ENCODE measurements around the gene HSF2.

Gene HSF2

GRCh38 chr6:122408240-122408639, 8.8 kb downstream of the HSF2 start:
- no peak for TF ChIP-seq CTCF (IDR thresholded peaks at IDR 0.05; ENCODE audit: poor library complexity, severe bottlenecking)
- Histone ChIP-seq H3K27ac (ENCODE audit: poor library complexity, severe bottlenecking) (no peak overlapping the region), H3K36me3 (ENCODE audit: low read depth) (peaks cover 14% of the 10 kb centered on the region), H3K9me3 (ENCODE audit: severe bottlenecking) (no peaks in the 10 kb centered on the region), H3K27me3 (ENCODE audit: insufficient read depth, poor library complexity, severe bottlenecking) (no peaks in the 10 kb centered on the region), H3K4me1 (ENCODE audit: insufficient read depth, poor library complexity, severe bottlenecking) (peaks cover 9% of the 10 kb centered on the region), H3K4me3 (ENCODE audit: severe bottlenecking) (no peak overlapping the region)
- DNase-seq (ENCODE audit: low spot score) (no peak), ATAC-seq (ENCODE audit: low read depth) (no peak)

DNA sequence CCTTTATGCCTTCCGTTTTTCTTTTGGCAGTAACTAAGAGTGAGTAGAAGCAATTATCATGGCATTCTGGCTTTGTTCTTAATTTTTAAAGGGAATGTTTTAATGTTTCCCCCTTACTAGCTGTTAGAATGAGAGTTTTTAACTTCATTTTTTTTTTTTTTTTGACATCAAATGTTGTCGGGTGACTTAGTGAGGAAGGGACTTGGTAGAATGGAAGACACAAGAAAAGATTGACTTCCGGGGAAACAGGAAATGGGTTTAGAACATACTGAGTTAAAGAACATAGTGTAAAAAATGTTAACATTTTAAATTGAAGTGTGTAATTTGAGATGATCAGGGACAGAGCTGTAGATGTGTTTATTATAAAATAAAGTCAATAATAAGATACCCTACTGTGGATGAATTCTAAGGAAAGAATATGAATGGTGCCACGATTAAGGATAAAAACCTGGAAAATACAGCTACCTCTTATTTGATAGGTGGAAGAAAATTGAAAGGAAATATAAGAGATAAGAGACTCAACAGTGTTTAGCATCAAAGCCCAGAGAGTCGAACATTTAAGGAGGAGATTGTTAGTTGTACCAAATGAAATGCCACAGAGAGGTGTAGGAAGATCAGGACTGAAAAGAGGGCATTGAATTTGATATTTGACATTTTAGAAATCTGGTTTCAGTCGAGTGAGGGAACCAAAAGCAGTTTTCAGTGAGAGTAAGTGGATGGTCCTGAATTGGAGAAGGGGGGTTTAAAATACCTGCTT, 9.4 kb downstream of the HSF2 start:
- no peak for DNase-seq (ENCODE audit: low spot score)
- no peaks in the 10 kb centered on the region for H3K9me3 ChIP-seq (ENCODE audit: severe bottlenecking)
- no peak overlapping the region for H3K27ac ChIP-seq (ENCODE audit: poor library complexity, severe bottlenecking)
- H3K4me3 ChIP-seq (ENCODE audit: severe bottlenecking) = no peak overlapping the region
- H3K4me1 ChIP-seq (ENCODE audit: insufficient read depth, poor library complexity, severe bottlenecking) = peaks cover 9% of the 10 kb centered on the region
- H3K27me3 ChIP-seq (ENCODE audit: insufficient read depth, poor library complexity, severe bottlenecking) = no peaks in the 10 kb centered on the region
- H3K36me3 ChIP-seq (ENCODE audit: low read depth) = peaks cover 20% of the 10 kb centered on the region
- no peak for TF ChIP-seq CTCF (IDR thresholded peaks at IDR 0.05; ENCODE audit: poor library complexity, severe bottlenecking)
- ATAC-seq (ENCODE audit: low read depth) = no peak

DNA sequence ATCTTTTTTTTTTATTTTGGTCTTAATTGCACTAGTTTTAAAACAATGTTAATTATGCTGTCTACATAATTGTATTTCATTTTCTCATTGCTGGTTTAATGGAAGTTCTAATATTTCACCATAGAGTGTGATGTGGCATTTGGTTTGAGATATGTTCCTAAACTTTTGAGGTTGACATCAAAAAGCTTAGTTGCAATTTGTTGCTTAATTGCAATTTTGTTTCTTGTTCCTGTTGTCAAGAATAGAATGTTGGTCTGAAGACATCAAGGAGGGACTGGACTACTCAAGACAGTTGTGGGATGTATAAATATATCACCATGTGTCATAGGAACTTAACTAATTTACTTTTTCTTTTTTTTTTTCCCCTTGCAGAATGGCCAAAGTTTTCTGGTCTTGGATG, 12.5 kb downstream of the HSF2 start:
- no peak for ATAC-seq (ENCODE audit: low read depth)
- Histone ChIP-seq H3K36me3 (ENCODE audit: low read depth) (peaks cover 40% of the 10 kb centered on the region), H3K4me3 (ENCODE audit: severe bottlenecking) (no peak overlapping the region), H3K27me3 (ENCODE audit: insufficient read depth, poor library complexity, severe bottlenecking) (no peaks in the 10 kb centered on the region), H3K9me3 (ENCODE audit: severe bottlenecking) (no peaks in the 10 kb centered on the region), H3K27ac (ENCODE audit: poor library complexity, severe bottlenecking) (no peak overlapping the region), H3K4me1 (ENCODE audit: insufficient read depth, poor library complexity, severe bottlenecking) (peaks cover 9% of the 10 kb centered on the region)
- DNase-seq (ENCODE audit: low spot score) = no peak
- no peak for TF ChIP-seq CTCF (IDR thresholded peaks at IDR 0.05; ENCODE audit: poor library complexity, severe bottlenecking)

DNA sequence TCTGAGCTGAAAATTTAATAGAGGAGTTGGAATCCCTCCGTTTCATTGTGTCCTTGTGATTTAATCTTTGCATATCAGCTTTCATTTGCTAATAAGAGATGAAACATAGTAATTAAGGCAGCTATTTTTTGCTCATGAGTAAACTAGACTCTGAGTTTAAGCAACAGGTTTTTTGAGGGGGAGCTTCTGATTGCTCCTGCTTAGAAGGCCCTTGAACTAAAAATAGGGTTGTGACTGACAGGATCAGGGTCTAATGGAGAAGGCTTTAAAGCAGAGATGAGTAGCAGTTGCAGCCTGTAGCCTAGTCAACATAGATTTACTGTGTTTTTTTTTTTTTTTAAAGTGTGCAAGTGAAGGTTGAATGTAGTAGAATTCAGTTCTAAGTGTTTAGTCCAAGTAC, 17.4 kb downstream of the HSF2 start:
- Histone ChIP-seq H3K4me1 (ENCODE audit: insufficient read depth, poor library complexity, severe bottlenecking) (no peaks in the 10 kb centered on the region), H3K4me3 (ENCODE audit: severe bottlenecking) (no peak overlapping the region), H3K27ac (ENCODE audit: poor library complexity, severe bottlenecking) (no peak overlapping the region), H3K9me3 (ENCODE audit: severe bottlenecking) (no peaks in the 10 kb centered on the region), H3K36me3 (ENCODE audit: low read depth) (peaks cover 82% of the 10 kb centered on the region), H3K27me3 (ENCODE audit: insufficient read depth, poor library complexity, severe bottlenecking) (no peaks in the 10 kb centered on the region)
- ATAC-seq (ENCODE audit: low read depth) (no peak), DNase-seq (ENCODE audit: low spot score) (no peak)
- TF ChIP-seq CTCF (IDR thresholded peaks at IDR 0.05; ENCODE audit: poor library complexity, severe bottlenecking) = no peak

DNA sequence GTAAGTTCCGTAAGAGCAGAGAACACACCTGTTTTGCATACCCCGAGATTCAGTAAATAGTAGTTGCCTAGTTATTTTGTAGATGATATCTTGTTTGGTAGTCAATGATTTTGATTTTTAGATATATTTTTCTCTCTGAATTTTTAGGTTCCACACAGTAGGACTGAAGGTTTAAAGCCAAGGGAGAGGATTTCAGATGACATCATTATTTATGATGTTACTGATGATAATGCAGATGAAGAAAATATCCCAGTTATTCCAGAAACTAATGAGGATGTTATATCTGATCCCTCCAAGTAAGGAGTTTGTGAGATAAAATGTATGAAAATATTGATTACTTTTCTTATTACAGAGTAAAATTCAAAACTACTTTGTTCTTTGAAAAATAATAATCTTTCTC, 22.6 kb downstream of the HSF2 start:
- TF ChIP-seq CTCF (IDR thresholded peaks at IDR 0.05; ENCODE audit: poor library complexity, severe bottlenecking) = no peak
- DNase-seq (ENCODE audit: low spot score) (no peak), ATAC-seq (ENCODE audit: low read depth) (no peak)
- no peak overlapping the region for H3K27ac ChIP-seq (ENCODE audit: poor library complexity, severe bottlenecking)
- no peaks in the 10 kb centered on the region for H3K9me3 ChIP-seq (ENCODE audit: severe bottlenecking)
- no peaks in the 10 kb centered on the region for H3K27me3 ChIP-seq (ENCODE audit: insufficient read depth, poor library complexity, severe bottlenecking)
- H3K36me3 ChIP-seq (ENCODE audit: low read depth) = peaks cover 81% of the 10 kb centered on the region
- H3K4me1 ChIP-seq (ENCODE audit: insufficient read depth, poor library complexity, severe bottlenecking) = no peaks in the 10 kb centered on the region
- H3K4me3 ChIP-seq (ENCODE audit: severe bottlenecking) = no peak overlapping the region
